Thyroid gland (tissue), 4 donors: ENCODE data around the gene KRTAP5-8.
"Not testable (repeated sequence)": the region's sequence is repeated elsewhere in the genome, so short reads cannot be mapped to it uniquely, and the experiment has no call there.

ENCODE experiments used
- POLR2A ChIP-seq, 2 donors: fragments of 450-650 bp; IDR thresholded peaks; one replicate each; pipeline ENCODE4 v1.6.1; 2017; ENCODE audit warnings: antibody characterized with exemption in 2 of 2, mild to moderate bottlenecking in 2 of 2, moderate library complexity in 1 of 2
- TF ChIP-seq, protein P1 (sequence below), 6 experiments: fragments of 200-600 bp in 3 of 6; fragments of 450-650 bp in 3 of 6; sonication (generic) in 3 of 6; IDR thresholded peaks; one replicate each; pipeline ENCODE4 v1.5.1; 2016 to 2019; ENCODE audit warnings: antibody characterized with exemption in 6 of 6, mild to moderate bottlenecking in 2 of 6, inconsistent platforms in 1 of 6, moderate library complexity in 1 of 6

- TF ChIP-seq POLR2A (IDR thresholded peaks at IDR 0.05) = not testable (repeated sequence)
- TF ChIP-seq, protein P1, sequence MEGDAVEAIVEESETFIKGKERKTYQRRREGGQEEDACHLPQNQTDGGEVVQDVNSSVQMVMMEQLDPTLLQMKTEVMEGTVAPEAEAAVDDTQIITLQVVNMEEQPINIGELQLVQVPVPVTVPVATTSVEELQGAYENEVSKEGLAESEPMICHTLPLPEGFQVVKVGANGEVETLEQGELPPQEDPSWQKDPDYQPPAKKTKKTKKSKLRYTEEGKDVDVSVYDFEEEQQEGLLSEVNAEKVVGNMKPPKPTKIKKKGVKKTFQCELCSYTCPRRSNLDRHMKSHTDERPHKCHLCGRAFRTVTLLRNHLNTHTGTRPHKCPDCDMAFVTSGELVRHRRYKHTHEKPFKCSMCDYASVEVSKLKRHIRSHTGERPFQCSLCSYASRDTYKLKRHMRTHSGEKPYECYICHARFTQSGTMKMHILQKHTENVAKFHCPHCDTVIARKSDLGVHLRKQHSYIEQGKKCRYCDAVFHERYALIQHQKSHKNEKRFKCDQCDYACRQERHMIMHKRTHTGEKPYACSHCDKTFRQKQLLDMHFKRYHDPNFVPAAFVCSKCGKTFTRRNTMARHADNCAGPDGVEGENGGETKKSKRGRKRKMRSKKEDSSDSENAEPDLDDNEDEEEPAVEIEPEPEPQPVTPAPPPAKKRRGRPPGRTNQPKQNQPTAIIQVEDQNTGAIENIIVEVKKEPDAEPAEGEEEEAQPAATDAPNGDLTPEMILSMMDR (IDR thresholded peaks at IDR 0.05) = not testable (repeated sequence)
These were observed 41.7 kb downstream of the KRTAP5-8 start for GRCh38 chr11:71579513-71579912.
